Measurements from ENCODE around the gene LRP8. TPM values are rescaled to one million over a fixed set of nuclear protein-coding genes. Genes with fewer than 3 reads are reported as not detected.

LRP8 gene
- total RNA-seq, 4 donors from 2014 or later: 0.76 to 4.0 (median 2.0) TPM

DNA sequence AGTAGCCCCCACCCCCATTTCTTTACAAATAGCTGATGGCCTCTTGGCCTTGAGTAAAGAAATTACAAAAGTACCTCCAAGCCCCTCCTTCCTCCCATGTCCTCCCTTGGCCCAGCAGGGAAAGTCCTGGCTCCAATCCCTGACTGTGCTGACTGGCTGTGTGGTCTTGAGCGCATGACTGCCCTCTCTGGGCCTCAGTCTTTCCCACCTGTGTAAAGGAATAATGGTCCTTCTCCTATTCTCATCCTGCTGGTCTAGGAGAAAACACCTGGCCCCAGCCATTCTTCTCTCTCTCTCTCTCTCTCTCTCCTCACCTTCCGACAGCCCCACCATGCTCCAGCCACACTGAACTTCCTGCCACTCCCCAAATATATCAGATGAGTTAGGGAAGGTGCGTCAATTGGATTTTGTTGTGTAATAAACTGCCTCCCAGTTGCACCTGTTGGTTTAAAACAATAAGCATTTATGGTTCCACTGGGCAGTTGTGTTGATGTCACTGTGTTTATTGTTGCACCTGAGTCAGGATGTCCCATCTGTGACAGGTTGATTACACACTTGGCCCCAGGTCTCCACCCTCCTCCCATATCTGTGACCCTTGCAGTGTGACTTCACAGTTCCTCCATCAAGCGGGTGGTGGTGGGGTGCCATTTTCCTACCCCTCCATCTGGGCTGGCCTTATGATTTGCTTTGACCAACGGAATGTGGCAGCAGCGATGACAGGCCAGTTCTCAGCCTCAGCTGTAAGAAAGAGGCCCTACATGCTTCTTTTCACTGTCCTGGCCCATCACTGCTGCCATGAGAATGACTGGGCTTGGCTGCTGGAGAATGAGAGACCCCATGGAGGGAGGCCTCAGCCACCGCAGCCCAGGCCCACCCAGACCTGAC is 22.3 kb upstream of the LRP8 start:
- H3K4me3 ChIP-seq (ENCODE audit: low read depth, poor library complexity, severe bottlenecking): no peak overlapping the region
- 89 to 96% methylated on average over 7 of the region's 7 CpGs for WGBS, 2 donors
- TF ChIP-seq POLR2A (IDR thresholded peaks at IDR 0.05): no peak
- TF ChIP-seq, protein P1, sequence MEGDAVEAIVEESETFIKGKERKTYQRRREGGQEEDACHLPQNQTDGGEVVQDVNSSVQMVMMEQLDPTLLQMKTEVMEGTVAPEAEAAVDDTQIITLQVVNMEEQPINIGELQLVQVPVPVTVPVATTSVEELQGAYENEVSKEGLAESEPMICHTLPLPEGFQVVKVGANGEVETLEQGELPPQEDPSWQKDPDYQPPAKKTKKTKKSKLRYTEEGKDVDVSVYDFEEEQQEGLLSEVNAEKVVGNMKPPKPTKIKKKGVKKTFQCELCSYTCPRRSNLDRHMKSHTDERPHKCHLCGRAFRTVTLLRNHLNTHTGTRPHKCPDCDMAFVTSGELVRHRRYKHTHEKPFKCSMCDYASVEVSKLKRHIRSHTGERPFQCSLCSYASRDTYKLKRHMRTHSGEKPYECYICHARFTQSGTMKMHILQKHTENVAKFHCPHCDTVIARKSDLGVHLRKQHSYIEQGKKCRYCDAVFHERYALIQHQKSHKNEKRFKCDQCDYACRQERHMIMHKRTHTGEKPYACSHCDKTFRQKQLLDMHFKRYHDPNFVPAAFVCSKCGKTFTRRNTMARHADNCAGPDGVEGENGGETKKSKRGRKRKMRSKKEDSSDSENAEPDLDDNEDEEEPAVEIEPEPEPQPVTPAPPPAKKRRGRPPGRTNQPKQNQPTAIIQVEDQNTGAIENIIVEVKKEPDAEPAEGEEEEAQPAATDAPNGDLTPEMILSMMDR (IDR thresholded peaks at IDR 0.05): no peak
- DNase-seq (ENCODE audit: low spot score in 2 of 2): peak in 1 of 2 donors; percentile 43
- intact Hi-C loops (cut with DNase I; ENCODE audit: low total_unique reads): no loop called here

DNA sequence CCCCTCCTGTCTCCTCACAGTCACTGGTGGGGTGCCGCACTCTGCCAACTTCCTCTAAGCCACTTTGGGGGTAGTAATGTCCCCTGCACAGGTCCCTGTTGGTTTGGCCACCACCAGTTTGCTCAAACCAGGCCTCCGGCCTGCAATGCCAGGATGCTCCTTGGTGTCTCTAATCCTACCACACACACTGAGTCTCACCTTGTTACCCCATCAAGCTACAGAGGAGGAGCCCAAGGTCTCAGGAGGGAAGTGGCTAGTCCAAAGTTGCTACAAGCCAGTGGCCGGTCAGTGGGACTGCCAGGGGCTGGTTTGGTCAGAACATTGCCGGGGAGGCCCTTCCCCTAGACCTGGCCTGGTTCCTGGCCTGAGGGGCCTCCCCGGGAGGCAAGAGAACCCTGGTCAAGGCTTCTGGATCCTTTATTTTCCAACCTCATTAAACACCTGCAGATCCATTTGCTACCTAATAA is 21.5 kb upstream of the LRP8 start:
- WGBS, 2 donors: 71 to 79% methylated on average over 3 to 5 of the region's 5 CpGs
- intact Hi-C loops (cut with DNase I; ENCODE audit: low total_unique reads): no loop called here
- peak in 1 of 2 donors; percentile 43 for DNase-seq (ENCODE audit: low spot score in 2 of 2)
- TF ChIP-seq, protein P1 (IDR thresholded peaks at IDR 0.05): no peak
- TF ChIP-seq POLR2A (IDR thresholded peaks at IDR 0.05): no peak
- no peak overlapping the region for H3K4me3 ChIP-seq (ENCODE audit: low read depth, poor library complexity, severe bottlenecking)

DNA sequence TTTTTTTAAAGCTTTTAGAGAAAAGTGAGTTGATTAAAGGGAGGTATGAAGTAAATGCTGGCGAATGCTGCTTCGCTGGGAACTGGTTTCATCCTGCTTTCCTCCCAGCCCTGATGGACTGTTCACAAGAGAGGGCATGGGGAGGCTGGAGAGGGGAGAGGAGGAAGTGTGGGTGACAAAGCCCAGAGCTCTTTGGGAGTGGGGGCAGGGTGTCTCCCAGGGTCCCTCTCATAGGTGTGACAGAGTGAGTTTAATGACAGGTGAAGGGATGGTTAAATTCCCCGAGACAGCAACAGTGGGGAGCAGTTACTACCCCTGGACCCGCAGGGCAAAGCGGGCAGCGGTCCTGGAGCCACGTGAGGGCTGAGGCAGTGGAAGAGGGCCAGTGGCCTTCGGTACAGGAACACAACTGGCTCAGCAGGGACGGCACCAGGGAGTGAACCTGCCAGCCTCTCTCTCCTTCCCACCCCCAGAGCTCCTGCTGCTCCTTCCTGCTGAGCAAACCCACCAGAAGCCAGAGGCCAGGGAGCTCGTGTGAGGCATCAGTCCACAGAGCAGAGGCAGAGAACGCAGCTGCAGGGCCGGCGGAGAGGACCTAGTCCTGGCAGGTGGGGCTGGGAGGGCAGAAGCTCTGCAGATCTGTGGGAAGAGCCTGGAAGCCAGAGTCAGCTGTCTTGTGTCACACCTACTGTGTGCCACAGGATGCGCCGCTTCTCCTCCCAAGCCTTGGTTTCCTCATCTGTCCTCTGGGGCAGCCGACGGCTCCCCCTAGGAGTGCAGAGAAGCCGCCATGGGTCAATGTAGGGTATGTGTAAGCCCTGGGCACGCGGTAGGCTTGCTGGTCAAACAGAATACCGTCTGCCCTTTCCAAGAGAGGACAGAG is 20.9 kb upstream of the LRP8 start:
- 83 to 91% methylated on average over 21 of the region's 21 CpGs for WGBS, 2 donors
- intact Hi-C loops (cut with DNase I; ENCODE audit: low total_unique reads): no loop called here
- TF ChIP-seq, protein P1 (IDR thresholded peaks at IDR 0.05): no peak
- TF ChIP-seq POLR2A (IDR thresholded peaks at IDR 0.05): no peak
- H3K4me3 ChIP-seq (ENCODE audit: low read depth, poor library complexity, severe bottlenecking): no peak overlapping the region
- DNase-seq (ENCODE audit: low spot score in 2 of 2): peak in 1 of 2 donors; percentile 54

DNA sequence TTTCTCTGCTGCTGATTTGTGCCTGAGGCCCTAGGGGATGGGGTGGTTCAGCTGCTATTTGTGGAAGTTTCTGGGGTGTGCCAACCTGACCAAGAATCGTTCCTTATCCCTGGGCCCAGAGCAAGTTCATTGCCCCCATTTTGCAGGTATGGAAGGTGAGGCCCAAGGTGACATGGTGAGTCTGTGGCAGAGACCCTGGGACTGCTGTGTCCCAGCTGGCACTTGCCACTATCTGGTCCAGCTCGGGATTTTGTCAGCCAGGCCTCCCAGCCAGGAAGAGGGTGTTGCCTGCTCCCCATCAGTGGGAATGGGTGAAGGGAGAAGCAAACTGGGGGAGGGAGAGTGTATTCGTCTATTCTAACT is 18.9 kb upstream of the LRP8 start:
- intact Hi-C loops (cut with DNase I; ENCODE audit: low total_unique reads): no loop called here
- WGBS, 2 donors: 63 to 75% methylated on average over 3 of the region's 3 CpGs
- peak in 1 of 2 donors; percentile 50 for DNase-seq (ENCODE audit: low spot score in 2 of 2)
- TF ChIP-seq, protein P1 (IDR thresholded peaks at IDR 0.05): no peak
- no peak for TF ChIP-seq POLR2A (IDR thresholded peaks at IDR 0.05)
- H3K4me3 ChIP-seq (ENCODE audit: low read depth, poor library complexity, severe bottlenecking): no peak overlapping the region

DNA sequence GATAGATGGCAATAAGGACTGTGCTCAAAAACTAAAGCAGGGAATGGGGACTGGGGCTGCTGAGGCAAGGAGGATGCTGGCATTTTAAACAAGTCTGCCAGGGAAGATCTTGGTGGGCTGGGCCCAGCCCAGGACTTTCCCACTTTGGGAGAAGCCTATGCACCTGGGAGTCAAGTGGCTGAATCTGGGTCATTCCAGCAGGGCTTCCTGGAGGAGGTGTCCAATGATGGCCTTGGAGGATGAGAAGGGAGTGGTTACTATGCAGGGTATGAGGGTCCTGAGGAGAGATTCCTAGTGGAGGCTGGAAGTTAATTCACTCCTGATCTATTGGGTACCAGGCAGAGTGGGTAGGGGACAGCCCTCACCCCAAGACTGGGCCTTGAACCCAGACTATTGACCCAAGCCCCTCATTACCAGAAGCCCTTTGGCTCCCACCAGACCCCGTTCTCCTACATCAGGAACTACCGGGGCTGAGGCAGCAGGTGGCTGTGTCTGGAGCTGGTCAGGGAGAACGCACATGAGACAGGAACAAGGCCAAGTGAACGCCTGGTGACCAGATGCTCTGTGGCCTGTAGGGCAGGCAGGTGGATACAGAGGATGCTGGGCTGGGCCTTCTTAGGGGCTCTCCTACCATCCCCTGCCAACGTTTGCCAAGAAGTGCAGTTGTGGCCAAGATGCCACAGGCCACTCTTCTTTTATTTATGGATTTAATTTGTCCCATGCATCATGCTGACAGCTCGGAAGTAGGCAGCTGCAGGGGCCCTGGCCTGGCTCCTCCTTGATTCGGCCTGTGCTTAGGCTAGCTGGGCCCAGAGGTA is 18.3 kb upstream of the LRP8 start:
- intact Hi-C loops (cut with DNase I; ENCODE audit: low total_unique reads): no loop called here
- peak in 1 of 2 donors; percentile 74 for DNase-seq (ENCODE audit: low spot score in 2 of 2)
- WGBS, 2 donors: 62 to 66% methylated on average over 7 of the region's 7 CpGs
- TF ChIP-seq, protein P1 (IDR thresholded peaks at IDR 0.05): no peak
- TF ChIP-seq POLR2A (IDR thresholded peaks at IDR 0.05): no peak
- no peak overlapping the region for H3K4me3 ChIP-seq (ENCODE audit: low read depth, poor library complexity, severe bottlenecking)
